Measurements from ENCODE around the gene OTOG. TPM values are rescaled to one million over a fixed set of nuclear protein-coding genes. Genes with fewer than 3 reads are reported as not detected.
A peak's percentile ranks its signal among the peaks of the same experiment; 100 is the strongest.

The OTOG gene
- total RNA-seq, 1 donor from 2014 or later, result under 0.01 TPM

DNA sequence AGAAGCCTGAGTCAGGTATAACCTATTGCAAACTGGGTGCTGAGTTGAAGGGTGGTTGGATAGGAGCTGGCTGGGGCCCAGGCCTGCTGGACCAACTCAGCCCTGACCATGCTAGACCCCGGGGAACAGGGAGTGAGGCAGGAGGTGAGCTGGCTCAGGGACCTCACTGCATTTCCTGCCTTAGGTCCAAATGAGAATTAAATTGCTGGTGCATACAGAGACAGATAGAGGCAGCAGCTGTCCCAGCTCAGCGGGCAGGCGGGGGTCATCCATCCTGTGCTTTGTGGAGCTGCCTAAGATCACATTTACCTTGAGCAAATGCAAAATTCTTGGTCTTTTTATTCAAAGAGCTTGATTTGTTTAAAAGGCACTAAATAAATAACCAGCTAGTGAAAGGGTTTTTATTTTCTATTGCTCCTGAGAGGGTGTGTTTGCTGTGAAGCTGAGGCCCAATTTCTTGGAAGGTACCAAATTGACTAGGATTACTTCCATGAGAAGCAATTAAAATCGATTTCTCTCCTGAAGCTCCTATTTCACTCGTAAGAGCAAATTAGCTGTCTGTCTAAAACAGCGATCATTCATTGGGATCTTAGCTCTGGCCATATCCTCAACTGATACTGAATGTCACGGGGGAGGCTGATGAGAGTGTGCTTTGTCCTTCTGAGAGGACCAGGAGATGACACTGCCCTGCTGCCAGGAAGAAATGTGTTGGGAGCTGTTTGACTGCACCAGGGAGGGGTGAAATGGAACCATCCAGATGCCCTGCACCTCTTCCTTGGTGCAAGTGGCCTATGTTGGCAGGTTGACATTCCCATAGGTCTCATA is 27.8 kb upstream of the OTOG start:
- DNase-seq, result no peak

DNA sequence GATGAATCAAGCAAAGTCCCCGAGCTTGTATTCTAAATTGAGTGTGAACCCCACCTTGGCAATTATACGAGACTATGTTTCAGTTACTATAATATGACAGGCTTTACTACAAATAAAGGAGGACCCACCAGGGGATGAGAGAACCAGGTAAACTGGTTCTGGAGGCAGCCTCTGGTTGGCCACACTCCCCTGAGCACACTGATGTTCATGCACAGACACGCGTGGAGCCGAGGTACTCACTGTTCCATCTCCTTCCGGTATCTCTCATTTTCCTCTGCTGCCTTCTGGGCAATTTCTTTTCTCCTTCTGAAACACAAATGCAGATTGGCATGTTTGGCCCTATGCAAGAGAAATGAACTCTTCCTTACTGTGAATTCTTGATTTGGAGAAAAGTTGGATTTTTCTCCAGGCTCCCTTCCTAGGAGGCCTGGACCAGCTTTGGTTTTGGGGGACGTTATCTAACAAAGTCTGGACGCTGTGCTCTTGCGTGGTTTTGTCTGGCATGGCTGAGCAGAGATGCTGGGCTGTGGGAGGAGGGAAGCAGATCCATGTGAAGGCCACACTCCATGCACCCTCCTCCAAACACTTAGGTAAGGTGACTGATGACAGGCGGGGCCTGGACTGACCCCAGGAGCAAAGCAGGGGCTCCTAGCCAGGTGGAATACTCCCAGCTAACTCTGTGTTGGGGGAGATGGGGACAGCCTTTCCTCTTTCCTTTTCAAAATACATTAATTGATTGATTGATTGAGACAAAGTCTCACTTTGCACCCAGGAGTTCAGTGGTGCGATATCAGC is 25.8 kb upstream of the OTOG start:
- DNase-seq, result peak; percentile 60

DNA sequence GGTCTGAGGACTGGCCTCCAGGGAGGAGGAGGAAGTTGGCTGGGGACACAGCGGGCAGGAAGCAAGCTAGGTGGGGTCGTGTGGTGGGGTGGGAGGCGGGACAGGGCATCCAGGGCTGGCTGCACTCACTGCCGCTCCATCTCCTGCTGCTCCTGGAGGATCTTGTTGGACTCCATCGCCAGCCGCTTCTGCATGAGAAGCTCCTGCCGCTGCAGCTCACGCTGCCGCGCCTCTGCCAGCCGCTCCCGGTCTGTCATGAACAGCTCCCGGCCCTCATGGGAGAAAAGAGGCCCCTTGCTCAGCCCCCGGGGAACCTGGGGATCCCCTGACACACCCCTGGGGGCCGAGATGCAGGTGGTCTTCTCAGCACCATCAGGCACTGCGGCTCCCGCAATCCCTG is 24.4 kb upstream of the OTOG start:
- DNase-seq, result no peak

DNA sequence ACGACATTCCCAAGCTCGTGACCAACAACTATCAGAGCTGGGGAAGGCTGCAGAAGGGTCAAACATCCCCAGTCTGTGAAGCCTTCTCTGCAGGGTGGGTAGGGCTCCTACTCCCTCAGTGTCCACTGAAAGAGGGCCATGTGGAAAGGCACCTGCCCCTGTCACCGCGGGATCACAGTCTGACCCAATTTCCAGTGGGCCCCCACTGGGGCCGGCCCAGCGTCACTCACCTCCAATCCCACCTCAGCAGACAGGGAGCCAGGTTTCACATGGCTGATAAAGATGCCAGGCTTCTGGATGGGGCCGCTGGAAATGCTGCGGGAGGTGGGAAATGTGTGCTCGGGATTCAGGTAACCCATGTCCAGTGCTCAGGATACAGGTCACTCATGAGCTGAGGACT is 22.8 kb upstream of the OTOG start:
- DNase-seq, result no peak

DNA sequence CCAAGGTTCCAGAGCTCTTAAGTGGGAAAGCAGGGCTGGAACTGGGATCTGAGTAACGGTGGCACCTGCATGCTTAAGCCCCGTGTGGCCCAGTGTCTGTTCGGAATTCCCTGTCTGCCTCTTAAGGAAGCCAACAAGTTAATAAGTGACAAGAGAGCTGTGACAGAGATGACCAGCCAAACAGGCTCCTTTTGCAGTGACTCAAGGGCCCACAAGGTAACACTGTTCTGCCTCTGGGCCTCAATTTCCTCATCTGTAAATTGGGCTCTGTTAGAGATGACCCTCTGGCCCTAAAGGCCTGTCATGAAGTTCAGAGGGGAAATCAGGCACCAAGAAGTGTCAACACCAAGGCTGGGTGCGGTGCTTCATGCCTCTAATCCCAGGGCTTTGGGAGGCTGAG is 21.5 kb upstream of the OTOG start:
- no peak for DNase-seq

DNA sequence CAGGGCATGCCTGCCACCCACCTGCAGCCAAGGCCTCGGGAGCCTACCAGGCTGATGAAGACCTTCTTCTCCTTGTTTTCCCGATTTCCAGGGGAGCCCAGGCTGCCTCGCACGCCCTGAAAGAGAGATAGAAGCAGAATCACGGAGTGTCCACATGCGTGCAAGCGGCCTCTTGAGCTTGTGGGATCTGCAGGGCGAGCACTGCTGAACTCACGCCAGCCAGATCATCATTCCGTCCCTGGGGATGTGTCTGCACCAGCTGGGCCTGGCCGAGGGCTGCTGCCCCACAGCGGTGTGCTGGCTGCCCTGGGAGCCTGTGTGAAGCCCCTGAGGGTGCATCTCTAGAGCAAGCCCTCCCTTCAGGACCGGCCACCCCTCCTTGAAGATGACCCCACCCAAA is 20.7 kb upstream of the OTOG start:
- no peak for DNase-seq

DNA sequence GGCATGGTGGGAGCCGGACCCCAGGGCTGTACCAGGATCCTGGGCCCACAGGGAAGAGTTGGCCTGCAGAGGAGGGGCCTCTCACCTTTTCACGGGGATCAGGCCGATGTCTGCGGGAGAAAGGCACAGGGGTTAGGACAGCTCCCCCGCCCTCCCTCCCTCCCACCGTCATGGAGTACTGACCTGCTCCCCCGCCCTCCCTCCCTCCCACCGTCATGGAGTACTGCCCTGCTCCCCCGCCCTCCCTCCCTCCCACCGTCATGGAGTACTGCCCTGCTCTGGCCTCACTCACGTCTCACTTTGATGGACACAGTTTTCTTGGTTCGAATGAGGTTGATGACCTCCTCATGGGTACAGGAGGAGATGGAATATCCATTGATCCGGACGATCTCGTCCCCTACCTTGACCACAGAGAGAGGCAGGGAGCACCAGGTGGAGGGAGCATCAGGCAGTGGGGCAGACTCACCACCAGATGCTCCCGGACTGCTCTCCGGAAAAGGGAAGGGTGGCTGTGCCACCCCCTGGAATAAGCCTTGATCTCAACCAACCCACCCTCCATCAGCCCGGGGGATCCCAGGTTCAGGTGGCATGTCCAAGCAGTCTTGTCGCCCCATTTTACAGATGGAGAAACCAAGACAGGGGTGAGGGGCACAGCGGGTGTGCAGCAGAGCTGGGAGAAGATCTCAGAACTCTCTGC is 20.0 kb upstream of the OTOG start:
- DNase-seq, result no peak

DNA sequence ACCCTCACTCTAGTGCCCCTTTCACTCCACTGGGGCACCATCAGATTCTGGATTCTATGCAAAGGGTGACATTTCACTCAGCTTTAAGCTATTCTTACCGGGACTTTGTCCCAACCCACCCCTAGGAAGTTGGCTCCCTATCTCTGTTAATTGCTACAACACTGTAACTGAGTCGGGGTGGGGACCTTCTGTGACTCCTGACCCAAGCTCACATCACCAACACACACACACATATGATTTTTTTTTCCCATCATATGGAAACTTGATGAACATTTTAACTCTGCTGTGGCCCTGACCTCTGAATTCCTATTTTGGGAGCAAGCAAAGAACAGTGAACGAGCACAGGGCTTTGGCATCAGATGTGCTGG is 19.4 kb upstream of the OTOG start:
- no peak for DNase-seq

DNA sequence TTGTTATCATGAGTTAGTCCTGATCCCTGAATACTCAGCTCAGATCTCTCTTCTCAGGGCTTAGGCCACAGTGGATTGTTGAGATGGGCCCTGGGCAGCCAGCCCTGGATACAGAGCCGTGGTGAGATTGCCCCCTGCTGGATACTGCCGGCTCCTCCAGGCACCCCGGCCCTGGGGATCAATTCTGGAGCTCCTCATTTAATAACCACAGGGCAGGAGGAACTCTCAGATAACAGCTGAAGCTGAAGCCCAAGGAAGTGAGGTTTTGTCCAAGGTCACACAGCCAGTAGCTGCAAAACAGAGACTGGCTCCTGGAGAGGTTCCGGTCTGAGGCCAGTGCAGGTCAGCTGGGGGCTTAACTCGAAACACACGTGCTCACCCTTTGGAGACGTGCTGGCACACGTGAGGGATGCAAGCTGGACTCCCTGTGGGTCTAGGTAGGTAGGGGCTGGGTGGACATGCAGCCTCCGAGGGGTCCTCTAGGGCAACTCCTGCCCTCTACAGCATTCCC is 18.8 kb upstream of the OTOG start:
- DNase-seq, result peak; percentile 69

DNA sequence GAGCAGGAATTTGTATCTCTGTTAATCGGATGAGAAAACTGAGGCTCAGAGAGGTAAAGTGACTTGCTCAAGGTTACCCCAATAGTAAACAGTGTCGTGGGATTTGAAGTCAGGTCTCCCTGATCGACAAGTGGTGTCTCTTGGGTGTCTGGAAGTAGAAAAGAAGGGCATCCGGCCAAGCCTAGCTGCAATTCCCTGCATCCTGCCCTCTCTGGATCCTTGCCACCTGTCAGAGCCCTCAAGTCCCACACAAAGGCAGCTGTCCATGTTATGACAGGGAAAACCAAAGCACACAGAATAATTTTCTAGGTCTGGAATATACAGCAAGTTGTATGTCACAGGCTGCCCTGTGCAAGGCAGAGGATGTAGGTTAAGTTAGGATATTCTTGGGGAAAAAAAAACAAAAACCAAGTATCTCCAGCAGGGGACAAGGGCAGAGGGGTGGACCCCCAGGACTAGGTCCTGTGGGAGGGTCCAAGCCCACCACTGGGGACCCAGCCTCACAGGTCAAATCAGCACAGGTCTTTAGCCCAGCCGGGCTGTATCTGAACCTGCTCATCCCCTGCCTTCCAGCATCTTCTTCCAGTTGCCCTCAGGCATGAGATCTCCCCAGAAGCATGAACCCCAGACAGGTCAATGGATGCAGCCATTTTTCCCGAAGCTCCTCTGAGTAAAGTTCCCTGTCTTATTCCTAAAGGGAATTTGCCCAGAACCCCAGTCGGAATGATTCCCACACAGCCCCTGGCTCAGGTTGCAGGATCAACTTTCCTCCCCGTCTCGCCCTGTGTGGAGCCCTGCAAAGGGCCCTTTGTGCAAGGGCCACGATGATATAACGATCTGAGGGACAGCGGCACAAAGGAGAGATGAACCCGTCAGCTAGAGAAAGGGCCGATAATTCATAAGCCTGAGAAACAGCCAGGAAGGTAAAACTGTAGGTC is 17.9 kb upstream of the OTOG start:
- DNase-seq, result peak; percentile 87

DNA sequence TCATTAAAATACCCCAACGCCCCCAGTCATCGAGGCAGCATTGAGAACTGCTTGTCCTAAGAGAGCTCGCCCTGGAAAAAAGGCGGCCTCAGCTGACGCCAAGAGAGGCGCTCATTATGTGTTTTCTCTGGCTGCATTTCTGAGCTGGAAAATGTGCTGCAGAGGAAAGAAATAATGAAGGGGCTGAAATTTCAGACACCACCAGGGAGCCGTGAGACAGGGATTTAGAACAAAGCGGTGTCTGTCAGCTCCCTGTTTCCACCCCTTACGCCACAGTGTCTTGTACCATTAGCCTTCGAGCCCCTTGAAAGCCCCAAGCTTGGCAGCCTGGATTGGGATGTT is 17.2 kb upstream of the OTOG start:
- DNase-seq, result peak; percentile 84

DNA sequence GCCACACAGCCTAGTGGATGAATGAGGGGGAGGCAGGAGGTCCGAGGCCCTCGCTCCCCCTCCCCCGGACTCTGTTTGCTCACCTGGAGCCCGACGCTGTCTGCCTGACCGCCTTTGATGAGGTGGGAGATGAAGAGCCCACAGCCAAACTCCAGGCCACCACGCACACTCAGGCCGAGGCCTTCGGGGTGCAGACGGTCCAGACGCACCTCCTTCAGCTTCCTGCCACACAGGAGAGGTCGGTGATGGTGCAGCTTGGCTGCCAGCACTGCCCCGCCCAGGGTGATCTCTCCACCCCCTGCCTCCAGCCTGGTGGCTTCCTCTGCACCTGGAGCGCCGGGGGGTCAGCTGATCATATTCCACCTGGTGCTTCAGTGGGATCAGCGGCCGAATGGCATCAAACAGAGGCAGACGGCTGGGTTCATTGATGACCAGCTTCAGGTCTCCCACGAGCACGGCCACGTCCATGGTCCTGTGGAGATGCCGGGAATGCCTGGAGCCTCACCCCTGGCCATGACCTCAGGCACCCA is 15.9 kb upstream of the OTOG start:
- no peak for DNase-seq

DNA sequence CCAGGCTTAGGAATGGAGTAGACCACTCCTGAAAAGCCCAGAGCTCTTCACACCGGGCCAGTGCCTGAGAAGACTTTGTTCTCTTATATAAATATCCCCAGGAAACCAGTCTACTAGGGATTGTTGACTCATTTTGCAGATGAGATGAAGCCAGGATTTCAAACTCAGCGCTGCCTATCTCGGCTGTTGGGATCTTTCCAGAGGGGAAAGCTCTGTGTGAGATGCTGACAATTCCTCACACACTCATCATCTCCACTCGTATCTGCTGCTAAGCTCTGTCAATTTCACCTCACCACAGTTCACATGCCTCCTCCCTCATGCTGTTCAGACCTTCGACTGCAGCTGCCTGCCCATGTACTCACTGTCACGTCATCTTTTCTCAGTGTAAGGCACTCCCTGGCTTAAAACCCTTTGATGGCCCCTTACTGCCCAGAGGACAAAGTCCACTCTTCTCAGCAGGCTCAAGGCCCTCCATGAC is 15.4 kb upstream of the OTOG start:
- peak; percentile 42 for DNase-seq

DNA sequence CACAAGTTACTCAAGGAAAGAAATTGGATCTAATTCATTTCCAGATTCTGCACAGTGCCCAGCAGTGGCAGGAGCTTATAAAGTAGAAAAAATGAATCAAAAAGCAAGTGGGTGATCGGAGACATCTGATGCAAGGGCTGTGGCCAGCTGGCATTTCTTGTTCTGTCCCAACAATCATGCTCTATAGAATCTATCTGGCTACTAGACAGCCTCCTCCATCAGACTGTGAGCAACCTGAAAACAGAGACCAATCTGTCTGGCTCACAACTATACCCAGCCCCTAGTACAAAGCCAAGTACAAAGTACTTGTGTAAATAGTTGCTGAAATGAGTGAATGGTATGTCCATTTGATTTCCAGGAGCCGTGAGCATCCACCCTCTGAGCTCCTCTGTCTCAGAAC is 14.3 kb upstream of the OTOG start:
- no peak for DNase-seq

DNA sequence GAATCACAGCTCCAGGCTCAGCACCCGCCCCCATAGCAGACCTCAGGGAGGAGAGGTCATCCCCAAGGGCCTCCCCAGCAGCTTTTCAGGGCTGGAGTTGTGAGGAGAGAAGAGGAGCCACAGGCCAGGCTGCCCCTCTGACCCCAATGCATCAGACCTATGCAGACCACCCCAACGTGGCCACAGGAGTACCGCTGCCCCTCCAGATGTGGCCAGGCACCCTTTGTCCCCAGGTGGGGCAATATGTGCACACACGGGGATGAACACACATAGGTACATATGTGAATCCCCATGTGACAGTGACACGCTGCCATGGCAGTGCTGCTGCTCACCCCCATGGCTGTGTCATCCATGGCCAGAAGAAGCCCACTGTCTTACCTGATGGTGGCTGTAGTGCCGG is 13.7 kb upstream of the OTOG start:
- no peak for DNase-seq

DNA sequence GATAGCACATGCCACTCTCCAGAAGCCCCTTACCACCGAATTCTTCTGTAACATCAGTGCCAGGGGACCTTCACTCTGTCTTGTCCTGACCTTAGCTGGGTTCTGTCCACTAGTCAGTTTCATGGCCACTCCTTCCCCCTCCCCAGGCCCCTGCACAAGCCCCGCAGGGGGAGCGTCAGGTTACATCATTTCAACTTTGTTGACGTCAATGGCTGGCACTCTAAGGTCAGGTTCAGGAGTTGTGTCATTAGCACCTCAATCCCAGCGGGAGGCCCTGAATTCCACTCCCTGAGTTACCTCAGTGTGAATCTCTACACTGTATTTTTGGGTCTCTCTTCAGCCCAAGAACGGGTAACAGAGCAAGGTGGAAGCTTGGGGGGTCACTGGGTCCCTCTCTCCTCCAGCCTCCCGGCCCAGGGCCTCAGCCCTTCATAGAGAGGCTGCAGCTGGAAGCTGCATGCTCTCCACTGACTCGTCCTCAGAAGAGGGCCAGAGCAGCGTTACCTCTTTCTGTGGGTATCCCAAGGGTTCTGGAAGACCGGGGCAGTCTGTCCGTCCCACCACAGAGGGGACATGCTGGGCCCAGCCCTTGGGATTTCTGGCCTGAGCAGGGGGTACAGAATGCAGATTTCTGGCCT is 13.2 kb upstream of the OTOG start:
- DNase-seq, result no peak

DNA sequence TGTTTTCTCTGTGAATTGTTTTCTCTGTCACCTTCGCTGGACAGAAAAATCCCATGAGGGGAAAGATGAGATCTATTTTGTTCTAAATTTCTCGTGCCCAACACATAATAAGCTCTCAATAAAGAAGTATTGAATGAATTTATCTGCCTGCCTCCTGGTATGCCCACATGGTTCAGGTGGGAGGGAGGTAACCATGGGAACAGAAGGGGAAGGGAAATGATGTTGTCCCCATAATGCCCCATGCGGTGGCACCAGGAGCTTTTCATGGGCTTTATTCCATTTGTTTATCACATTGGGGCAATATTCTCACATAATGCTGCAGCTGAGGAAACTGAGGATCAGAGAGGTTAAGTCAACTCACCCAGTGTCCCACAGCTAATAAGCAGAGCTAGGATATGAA is 11.6 kb upstream of the OTOG start:
- DNase-seq, result no peak

DNA sequence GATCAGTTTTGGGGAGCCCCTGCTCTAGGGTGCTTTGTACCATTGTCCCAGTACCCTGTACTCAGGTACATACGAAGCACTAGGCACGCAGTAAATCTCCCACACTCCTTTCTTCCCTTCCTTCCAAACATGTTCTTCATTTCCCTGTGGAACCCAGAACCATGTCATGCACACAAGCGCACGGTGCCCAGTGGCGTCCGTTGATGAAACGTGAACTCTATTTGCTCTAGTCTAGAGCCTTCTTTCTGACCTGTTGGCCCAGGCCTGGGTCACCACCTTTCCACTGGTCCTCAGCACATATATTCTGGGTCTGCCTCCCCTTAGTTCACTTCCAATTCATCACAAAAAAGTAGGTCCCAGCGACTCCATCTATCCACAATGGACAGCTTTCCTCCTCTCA is 9.8 kb upstream of the OTOG start:
- DNase-seq, result no peak

DNA sequence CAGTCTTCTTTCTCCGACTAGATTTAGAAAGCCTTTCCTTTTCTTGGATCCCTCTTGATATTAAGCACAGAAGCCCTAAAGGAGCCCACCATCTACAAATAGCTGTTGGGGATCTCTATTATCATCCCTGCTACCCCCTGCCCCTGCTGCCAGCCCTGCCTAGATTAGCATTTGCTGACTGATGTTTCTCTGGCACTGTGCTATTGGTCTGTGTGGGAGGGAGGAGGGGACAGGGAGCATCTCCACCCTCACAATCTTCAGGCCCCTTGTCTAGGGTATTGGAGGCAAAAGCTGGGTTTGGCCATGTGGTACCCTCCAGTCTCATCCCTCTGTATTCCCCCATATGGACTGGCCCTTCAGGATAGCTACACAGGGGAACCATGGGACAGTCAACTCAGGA is 9.0 kb upstream of the OTOG start:
- no peak for DNase-seq

DNA sequence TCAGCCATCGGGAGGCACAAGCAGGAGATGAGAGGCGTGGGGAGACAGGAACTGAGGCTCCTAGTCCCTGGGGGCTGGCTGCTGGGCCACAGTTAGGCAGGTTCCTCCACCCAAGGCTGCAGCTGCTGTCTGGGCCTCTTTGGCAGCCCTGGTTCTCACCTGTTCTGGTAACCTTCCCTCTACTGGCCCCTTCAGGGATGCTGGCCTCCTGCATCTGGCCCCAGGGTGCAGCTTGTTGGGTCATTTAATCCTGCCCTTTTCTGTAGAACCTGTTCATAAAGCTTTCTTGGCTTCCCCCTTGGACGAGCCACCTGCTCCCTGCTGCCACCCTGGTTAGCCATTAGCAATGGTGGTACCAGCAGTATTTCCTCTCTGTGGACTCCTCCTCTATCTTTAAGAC is 8.3 kb upstream of the OTOG start:
- no peak for DNase-seq

DNA sequence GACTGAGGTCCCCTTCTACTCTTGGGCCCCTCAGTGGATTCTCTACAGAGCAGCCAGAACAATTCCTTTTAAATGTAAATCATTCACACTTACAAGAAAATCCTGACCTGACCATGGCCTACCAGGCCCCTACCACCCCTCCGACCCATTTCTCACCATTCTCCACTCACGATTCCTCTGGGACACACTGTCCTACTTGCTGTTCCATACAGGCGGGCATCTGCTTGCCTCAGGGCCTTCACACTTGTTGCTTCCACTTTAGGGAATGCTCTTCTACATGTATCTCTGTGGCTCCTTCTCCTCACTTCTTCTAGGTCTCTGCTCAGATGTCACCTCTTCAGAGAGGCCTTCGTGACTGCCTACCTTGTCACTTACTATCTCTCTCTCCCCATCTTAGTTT is 6.3 kb upstream of the OTOG start:
- no peak for DNase-seq

Data from tongue (tissue), 2 donors.